GM12891 (cell line): ENCODE data around the gene ADGRB3.

Experiments
- DNase-seq: peaks from one replicate; pipeline ENCODE4 v3.0.0; 2011; ENCODE audit warnings: low spot score; ENCODE audit not compliant: insufficient read length
- FAIRE-seq: peaks from 2 replicates; lab custom pipeline; 2011; peaks lifted over from hg19 to GRCh38; lab: Jason Lieb, UNC
- PAX5 ChIP-seq: IDR thresholded peaks from 2 replicates; pipeline ENCODE4 v1.6.1; 2011; ENCODE audit warnings: low read length, moderate library complexity, mild to moderate bottlenecking; ENCODE audit not compliant: insufficient read depth, severe bottlenecking
- POLR2A ChIP-seq: IDR thresholded peaks from 2 replicates; pipeline ENCODE4 v1.6.1; 2011; ENCODE audit warnings: low read depth, low read length, control low read depth
- POLR2AphosphoS5 ChIP-seq: IDR thresholded peaks from 2 replicates; pipeline ENCODE4 v1.6.1; 2011; ENCODE audit warnings: low read depth, low read length, control low read depth
- POU2F2 ChIP-seq: IDR thresholded peaks from 2 replicates; pipeline ENCODE4 v1.6.1; 2011; ENCODE audit warnings: low read depth, mild to moderate bottlenecking, control low read depth, low read length, moderate library complexity
- SPI1 ChIP-seq: IDR thresholded peaks from 2 replicates; pipeline ENCODE4 v1.6.1; 2011; ENCODE audit warnings: low read depth, low read length, control low read depth
- TAF1 ChIP-seq: IDR thresholded peaks from 2 replicates; pipeline ENCODE4 v1.6.1; 2011; ENCODE audit warnings: low read depth, low read length, control low read depth

Gene ADGRB3

DNA sequence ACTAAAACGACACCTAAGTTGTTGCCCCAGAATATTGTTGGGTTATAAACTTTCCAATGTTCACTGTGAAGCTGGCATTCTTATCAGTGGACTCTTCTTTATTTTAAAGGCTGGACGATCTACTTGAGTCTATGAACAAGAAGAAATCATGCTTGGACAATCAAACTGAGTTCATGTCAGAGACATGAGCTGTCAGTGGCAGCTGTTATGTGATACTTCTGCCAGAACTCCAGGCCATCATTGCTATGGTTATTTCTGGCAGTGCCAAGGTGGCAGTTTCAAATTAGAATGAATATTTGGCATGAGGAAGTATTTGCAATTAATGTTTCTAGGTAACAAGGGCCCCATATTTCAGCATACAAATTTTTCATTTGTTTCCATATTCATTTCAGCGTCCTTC is 744.4 kb downstream of the ADGRB3 start:
- TF ChIP-seq TAF1, result no peak
- TF ChIP-seq PAX5, result no peak
- no peak for TF ChIP-seq SPI1
- no peak for TF ChIP-seq POLR2AphosphoS5
- no peak for TF ChIP-seq POLR2A
- no peak for FAIRE-seq
- DNase-seq, result no peak

DNA sequence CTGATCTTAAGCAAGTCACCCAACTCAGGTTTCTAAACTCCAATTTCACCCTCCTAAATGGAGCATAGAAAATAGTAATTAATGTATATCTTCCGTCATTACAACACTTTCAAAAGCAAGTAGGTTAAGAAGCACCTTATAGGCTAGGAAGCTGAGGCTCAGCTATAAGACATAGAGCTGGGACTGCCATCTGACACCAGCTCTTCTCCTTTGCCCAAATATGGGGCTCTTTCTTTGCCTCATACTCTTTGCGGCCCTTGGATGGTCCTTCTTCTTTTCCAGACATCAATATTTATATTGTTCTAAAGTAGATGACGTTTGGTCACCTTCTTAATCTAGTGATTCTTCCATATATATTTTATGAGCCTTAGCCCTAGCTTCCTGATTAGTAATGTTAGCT is 748.5 kb downstream of the ADGRB3 start:
- FAIRE-seq (no peak), DNase-seq (no peak)
- TF ChIP-seq POLR2A (no peak), POU2F2 (no peak), TAF1 (no peak), SPI1 (no peak), POLR2AphosphoS5 (no peak), PAX5 (no peak)

DNA sequence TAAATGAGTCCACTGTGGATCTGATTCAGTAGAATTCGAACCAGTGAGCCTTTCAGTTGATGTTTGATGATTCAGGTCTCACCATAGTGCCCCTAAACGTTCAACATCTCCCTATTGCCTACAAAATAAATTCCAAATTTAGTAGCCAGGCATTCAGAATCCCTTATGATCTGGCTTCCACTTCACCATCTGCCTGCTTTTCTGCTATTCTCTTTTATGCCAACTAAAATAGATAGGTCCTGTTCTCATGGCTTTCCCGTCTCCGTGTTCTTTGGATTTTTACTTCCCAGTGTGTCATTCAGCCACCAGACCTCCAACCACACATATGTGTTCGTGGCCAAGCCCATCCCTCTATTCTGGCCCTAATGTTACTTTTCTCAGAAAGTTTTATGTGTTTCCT is 751.3 kb downstream of the ADGRB3 start:
- no peak for FAIRE-seq
- TF ChIP-seq SPI1 (no peak), POLR2A (no peak), TAF1 (no peak), PAX5 (no peak), POU2F2 (no peak), POLR2AphosphoS5 (no peak)
- no peak for DNase-seq

DNA sequence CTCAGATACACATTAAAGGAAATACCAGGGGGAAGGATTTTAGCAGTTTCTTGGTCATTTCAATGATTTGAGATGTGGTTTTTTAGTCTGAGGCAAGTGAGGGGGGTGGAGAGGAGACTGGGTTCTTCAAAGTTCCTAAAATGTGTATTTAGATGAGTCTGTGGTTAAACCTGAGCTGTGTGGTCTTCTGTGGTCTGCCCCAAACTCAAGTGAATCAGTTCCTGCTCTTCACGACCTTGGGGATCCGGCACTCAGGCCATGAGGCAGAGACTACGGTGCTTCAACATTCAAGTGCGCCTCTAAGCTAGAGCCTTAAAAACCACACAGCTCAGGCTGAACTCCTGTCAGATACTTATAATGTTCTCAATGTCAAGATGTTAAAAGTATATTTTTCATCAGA is 755.0 kb downstream of the ADGRB3 start:
- TF ChIP-seq POU2F2 (no peak), POLR2A (no peak), PAX5 (no peak), SPI1 (no peak), TAF1 (no peak), POLR2AphosphoS5 (no peak)
- DNase-seq (no peak), FAIRE-seq (no peak)

DNA sequence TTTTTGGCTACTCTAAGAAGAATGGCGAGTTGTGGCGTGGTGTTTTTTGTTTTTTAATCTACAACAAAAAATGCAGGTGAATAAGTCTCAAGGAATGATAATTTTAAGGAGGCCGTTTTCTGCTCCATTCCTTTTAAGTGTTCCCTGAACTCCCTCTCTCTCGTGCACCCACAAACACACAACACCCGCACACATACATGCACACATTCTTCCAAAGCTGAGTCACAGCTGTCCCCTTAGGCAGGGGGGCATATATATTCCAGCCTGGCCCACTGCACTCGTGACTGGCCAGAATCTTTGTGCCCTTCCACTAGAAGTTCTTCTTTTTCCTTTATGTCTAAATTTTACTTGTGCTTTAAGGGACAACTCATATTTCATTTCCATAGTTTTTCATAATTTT is 756.0 kb downstream of the ADGRB3 start:
- TF ChIP-seq POLR2AphosphoS5, result no peak
- no peak for TF ChIP-seq POLR2A
- TF ChIP-seq PAX5, result no peak
- TF ChIP-seq POU2F2, result no peak
- TF ChIP-seq TAF1, result no peak
- DNase-seq (no peak), FAIRE-seq (no peak)

DNA sequence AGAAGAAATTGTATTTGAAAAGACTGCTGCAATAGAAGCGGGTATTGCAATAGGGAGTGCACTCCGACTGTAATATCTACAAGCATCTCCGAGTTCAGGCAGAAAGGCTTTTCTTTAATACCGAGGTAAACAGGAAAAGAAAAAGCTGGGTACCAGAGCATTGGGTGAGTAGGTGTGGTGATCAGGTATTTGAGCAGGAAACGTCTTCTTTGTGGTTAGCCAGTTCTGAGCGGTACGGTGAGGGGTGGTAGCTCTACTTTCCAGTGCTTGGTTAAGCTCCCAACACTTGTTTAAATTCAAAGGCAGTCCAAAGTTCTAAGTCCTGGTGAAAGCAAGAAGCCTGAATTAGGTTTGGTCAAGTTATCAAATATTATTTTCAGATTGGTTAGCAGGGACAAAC is 757.7 kb downstream of the ADGRB3 start:
- no peak for FAIRE-seq
- no peak for TF ChIP-seq POU2F2
- no peak for TF ChIP-seq PAX5
- TF ChIP-seq POLR2AphosphoS5, result no peak
- TF ChIP-seq POLR2A, result no peak
- no peak for DNase-seq

DNA sequence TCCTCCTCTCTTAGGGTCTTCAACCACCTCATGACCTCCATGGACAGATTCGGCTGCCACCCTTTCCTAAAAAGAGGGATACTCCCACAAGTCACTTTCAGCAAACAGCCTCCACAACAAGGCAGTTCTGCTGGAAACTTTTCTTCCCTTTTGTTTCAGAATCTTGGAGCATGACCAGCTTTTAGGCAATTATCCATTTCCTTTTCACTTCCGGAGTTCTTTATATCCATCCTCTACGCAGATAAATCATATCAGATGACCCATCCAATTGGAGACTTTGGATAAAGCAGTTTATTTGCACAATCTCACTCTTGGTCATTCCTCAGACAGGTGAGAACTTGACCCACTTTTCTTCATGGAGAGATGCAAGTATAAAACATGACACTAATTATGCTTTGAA is 763.2 kb downstream of the ADGRB3 start:
- no peak for TF ChIP-seq POU2F2
- TF ChIP-seq SPI1, result no peak
- TF ChIP-seq POLR2AphosphoS5, result no peak
- TF ChIP-seq PAX5, result no peak
- TF ChIP-seq TAF1, result no peak
- no peak for TF ChIP-seq POLR2A
- FAIRE-seq (no peak), DNase-seq (no peak)

DNA sequence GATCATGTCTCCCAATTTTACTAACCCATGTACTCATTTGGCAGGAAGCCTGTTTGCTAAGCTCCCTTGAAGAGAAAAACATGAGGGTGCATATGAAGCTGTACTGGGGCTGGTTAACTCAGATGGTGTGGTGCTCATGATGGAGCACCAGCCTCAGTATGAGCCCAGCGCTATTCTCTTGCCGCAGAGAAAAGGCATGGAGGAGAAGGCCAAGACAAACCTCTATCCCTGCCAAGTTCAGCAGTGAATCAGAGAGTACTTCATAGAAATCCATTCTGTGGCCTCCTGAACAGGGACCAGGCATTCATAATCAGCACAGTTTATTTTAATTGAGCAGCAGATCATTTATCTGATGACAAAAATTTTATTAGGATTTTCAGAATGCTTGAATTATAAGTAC is 763.6 kb downstream of the ADGRB3 start:
- DNase-seq (no peak), FAIRE-seq (no peak)
- TF ChIP-seq POLR2A, result no peak

DNA sequence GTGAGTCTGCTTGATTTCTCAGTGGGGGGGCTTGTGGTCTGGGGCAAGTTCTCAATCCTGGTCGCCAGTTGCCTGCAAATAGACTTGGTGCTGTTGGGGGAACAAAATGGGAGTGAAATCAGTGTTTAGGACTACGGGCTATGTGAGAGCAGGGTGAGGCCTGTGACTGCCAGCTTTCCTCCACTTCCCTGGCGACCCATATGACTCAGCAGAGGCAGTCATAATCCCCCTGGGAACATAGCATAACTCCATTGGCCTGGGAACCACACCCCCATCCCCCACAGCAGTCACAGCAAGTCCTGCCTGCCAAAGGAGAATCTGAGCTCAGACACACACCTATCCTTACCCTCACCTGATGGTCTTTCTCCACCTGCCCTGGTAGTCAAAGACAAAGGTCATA is 773.8 kb downstream of the ADGRB3 start:
- TF ChIP-seq POLR2AphosphoS5, result no peak
- no peak for TF ChIP-seq POU2F2
- no peak for TF ChIP-seq TAF1
- no peak for TF ChIP-seq PAX5
- TF ChIP-seq POLR2A, result no peak
- TF ChIP-seq SPI1, result no peak
- no peak for DNase-seq

DNA sequence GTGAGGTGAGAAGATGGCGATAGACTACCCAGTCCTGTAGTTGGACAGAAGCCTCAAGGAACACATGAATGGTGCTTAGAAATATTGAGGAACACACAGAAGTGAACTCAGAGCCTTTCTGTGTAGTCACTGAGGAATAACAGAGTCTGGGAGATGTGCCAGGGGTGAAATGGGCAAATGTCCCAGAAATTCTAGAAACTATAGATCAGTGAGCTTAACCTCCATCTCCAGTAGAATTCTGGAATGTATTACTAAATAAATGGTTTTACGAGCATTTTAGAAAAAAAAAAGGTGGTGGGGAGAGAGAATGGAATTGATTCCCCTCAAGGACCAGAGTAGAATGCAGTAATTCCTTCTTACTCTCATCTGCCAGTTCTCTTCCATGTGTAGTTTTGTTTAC is 781.7 kb downstream of the ADGRB3 start:
- no peak for FAIRE-seq
- no peak for DNase-seq
- TF ChIP-seq POLR2A (no peak), POU2F2 (no peak), TAF1 (no peak), POLR2AphosphoS5 (no peak), SPI1 (no peak), PAX5 (no peak)

More for the DNA sequence above, 773.8 kb downstream of the ADGRB3 start:
- no peak for FAIRE-seq
